ENCODE data around the gene SNX1. TPM values are rescaled to one million over a fixed set of nuclear protein-coding genes. Genes with fewer than 3 reads are reported as not detected.
"Not testable (repeated sequence)": the region's sequence is repeated elsewhere in the genome, so short reads cannot be mapped to it uniquely, and the experiment has no call there.

SNX1 gene
- total RNA-seq: 10 to 100 TPM; 88.4 to 96.4 (median 93.6) TPM

DNA sequence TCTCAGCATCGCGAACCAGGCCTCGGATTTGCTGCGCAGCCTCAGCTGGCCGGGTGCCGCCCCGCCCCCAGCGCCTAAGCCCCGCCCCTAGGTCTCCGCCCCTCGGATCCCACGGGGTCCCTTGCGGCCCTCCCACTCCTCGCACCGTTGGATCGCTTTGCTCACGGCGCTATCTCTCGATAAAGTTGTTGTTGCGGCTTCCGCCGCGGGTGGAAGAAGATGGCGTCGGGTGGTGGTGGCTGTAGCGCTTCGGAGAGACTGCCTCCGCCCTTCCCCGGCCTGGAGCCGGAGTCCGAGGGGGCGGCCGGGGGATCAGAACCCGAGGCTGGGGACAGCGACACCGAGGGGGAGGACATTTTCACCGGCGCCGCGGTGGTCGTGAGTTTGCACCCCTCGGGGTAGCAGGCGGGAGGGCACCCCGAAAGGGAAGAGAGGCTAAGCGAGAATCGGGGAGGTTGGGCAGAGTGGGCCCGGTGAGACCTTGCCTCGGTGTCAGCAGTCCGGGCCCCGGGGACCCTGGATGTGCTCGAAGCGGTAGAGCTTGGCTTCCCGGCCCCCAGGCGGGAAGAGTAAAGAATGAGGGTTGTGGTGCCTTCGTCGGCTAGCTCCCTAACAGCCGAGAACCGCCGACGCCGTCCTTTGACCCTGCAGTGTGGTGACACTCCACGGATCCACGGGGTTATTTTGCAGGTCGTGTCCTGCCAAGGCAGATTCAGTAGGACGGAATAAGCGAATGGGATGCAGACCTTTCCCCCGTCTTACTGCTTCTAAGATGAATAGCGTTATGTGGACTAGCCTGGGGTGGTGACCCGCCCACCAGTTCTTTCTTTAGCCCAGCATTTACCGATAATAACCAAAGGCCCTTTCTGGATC is at the start of gene SNX1:
SNX1 (plus strand) TSS at position 188 of the 873 bp plus-strand sequence; CDS start at position 220, 32 bp downstream.
- peak within 1 kb of the TSS; percentile 96 for H3K4me3 Mint-ChIP-seq

GRCh38 chr15:64046421-64047153 is 49.2 kb upstream of the SNX1 start, which contains the start of gene DAPK2:
Gene DAPK2, minus strand, starts transcription at chr15:64046485. Its CDS starts 6,224 bp downstream, at chr15:64040261.
- DNase-seq (peak; percentile 66), ATAC-seq (peak; percentile 92)
- H3K9me3 Mint-ChIP-seq: no peaks in the 10 kb centered on the region
- H3K27me3 Mint-ChIP-seq (ENCODE audit: low read depth): peaks cover 3% of the 10 kb centered on the region
- H3K36me3 Mint-ChIP-seq (ENCODE audit: insufficient read depth): no peaks in the 10 kb centered on the region
- H3K4me1 Mint-ChIP-seq (ENCODE audit: low read depth): peaks cover 20% of the 10 kb centered on the region
- H3K4me3 Mint-ChIP-seq: peak within 1 kb of the TSS; percentile 72

More for the DNA sequence above, at the start of gene SNX1:
- ATAC-seq (peak; percentile 69 to 78), DNase-seq (peak; percentile 98)
- Mint-ChIP-seq H3K27me3 (ENCODE audit: low read depth) (no peaks in the 10 kb centered on the region), H3K36me3 (ENCODE audit: insufficient read depth) (peaks cover 1% of the 10 kb centered on the region), H3K4me1 (ENCODE audit: low read depth) (peaks cover 64% of the 10 kb centered on the region), H3K9me3 (no peaks in the 10 kb centered on the region)

GRCh38 chr15:64048781-64049460 is 46.9 kb upstream of the SNX1 start:
- Mint-ChIP-seq H3K9me3 (no peaks in the 10 kb centered on the region), H3K27me3 (ENCODE audit: low read depth) (peaks cover 3% of the 10 kb centered on the region), H3K4me1 (ENCODE audit: low read depth) (peaks cover 20% of the 10 kb centered on the region), H3K4me3 (no peak overlapping the region), H3K36me3 (ENCODE audit: insufficient read depth) (no peaks in the 10 kb centered on the region)
- ATAC-seq (no peak), DNase-seq (no peak)

GRCh38 chr15:64050281-64051092 is 45.3 kb upstream of the SNX1 start:
- Mint-ChIP-seq H3K9me3 (no peaks in the 10 kb centered on the region), H3K27me3 (ENCODE audit: low read depth) (peaks cover 3% of the 10 kb centered on the region), H3K4me1 (ENCODE audit: low read depth) (peaks cover 13% of the 10 kb centered on the region), H3K36me3 (ENCODE audit: insufficient read depth) (no peaks in the 10 kb centered on the region), H3K4me3 (no peak overlapping the region)
- ATAC-seq (no peak), DNase-seq (no peak)

DNA sequence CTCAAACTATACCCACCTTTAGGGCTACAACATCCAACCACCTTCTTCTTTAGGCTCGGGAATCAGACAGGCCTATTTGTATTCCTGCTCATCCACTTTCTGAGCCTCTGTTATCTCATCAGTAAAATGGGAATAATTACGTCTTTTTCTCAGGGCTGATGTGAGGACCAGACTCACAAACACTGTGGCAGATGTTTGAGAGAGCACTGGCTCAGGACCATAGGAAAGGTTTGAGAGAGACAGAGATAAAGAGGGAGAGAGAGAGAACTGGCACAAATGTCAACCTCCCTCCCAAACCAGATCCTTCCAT is 44.7 kb upstream of the SNX1 start:
- peaks cover 11% of the 10 kb centered on the region for H3K4me1 Mint-ChIP-seq (ENCODE audit: low read depth)
- no peaks in the 10 kb centered on the region for H3K9me3 Mint-ChIP-seq
- no peak overlapping the region for H3K4me3 Mint-ChIP-seq
- no peak for DNase-seq
- no peaks in the 10 kb centered on the region for H3K36me3 Mint-ChIP-seq (ENCODE audit: insufficient read depth)
- no peak for ATAC-seq
- peaks cover 3% of the 10 kb centered on the region for H3K27me3 Mint-ChIP-seq (ENCODE audit: low read depth)

DNA sequence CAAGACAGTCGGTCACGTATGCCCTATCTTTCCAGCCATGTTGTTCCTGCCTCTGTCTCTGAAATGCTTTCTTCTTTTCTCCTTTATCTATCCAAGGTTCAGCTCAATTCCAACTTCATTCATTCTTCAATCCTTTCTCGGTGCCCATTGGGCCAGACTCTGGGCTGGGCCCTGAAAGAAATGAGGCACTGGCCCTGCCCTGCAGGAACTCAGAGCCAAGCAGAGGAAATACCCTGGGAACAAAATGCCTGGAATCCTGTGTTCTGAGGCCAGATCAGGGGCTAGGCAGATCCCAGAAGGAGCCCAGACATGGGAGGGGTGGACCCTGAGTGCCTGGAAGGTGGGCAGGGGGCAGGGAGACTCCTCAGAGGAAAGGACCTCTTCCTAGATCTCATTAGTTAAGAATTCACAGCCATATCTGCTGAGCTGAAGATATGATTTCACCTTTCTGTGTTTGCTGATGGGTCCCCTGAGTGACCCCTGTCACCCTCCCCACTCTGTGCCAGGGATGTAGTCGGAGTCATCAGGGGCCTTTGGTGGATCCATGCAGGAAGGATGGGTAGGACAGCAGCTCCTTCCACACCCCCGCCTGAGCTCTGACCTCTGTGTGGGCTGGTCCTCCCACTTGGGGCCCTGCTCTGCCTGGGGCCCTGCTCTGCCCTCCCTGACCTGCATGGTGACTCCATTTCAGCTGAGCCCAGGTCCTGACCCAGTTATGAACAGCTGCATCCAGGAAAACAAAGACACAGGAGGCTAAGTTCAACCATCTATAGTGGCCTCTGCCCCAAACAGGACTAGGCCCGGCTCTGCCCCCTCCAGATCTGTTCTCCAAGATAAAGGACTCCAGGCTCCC is 44.1 kb upstream of the SNX1 start:
- Mint-ChIP-seq H3K36me3 (ENCODE audit: insufficient read depth) (no peaks in the 10 kb centered on the region), H3K4me1 (ENCODE audit: low read depth) (peaks cover 9% of the 10 kb centered on the region), H3K9me3 (no peaks in the 10 kb centered on the region), H3K27me3 (ENCODE audit: low read depth) (peaks cover 3% of the 10 kb centered on the region), H3K4me3 (no peak overlapping the region)
- no peak for ATAC-seq
- no peak for DNase-seq

DNA sequence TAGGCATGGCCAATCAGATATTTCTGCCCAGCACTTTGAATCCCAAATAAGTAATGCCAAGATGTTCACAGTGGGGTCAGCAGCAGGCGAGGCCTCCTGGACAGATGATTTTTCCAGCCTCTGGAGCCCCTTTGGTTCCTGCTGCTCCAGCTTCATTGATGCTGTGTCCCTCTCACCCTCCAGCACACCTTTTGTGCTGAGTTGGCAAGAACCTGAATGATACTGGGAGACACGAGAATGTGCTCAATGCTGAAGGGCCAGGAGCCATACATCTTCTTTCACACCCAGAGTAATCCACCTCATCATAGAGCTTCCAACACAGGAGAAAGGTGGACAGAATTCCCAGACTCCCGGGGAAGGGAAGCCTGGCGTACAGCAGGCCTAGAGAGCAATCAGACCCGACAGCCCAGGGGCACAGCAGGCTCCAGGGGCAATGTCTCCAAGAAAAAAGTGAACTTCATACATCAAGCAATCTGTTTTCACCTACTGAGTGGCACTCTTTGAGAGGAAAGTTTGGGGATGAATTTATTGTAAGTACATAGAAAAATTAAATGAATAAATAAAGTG is 42.8 kb upstream of the SNX1 start:
- DNase-seq (no peak), ATAC-seq (no peak)
- Mint-ChIP-seq H3K36me3 (ENCODE audit: insufficient read depth) (no peaks in the 10 kb centered on the region), H3K27me3 (ENCODE audit: low read depth) (peaks cover 3% of the 10 kb centered on the region), H3K4me3 (no peak overlapping the region), H3K4me1 (ENCODE audit: low read depth) (peaks cover 6% of the 10 kb centered on the region), H3K9me3 (no peaks in the 10 kb centered on the region)

- H3K9me3 Mint-ChIP-seq; ATAC-seq; H3K36me3 Mint-ChIP-seq (ENCODE audit: insufficient read depth); H3K27me3 Mint-ChIP-seq (ENCODE audit: low read depth); H3K4me3 Mint-ChIP-seq; H3K4me1 Mint-ChIP-seq (ENCODE audit: low read depth); DNase-seq: not testable (repeated sequence)
These were observed 42.1 kb upstream of the SNX1 start for GRCh38 chr15:64053674-64054073.

DNA sequence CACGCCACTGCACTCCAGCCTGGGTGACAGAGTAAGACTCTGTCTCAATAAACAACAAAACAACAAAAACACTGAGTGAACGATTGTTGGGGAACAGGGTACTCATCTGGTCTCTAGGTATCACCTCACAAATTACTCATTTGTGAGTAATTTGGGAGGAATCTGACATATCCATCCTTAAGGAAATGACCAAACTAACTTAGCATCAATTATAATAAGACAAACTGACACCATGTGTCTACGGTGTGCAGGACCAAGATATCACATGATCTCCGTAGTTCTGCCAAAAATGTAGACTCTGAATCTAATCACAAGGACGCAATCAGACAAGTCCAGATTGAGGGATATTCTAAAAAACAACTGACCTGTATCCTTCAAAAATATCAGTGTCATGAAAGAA is 37.5 kb upstream of the SNX1 start:
- Mint-ChIP-seq H3K9me3 (no peaks in the 10 kb centered on the region), H3K27me3 (ENCODE audit: low read depth) (no peaks in the 10 kb centered on the region), H3K4me3 (no peak overlapping the region), H3K36me3 (ENCODE audit: insufficient read depth) (no peaks in the 10 kb centered on the region), H3K4me1 (ENCODE audit: low read depth) (no peaks in the 10 kb centered on the region)
- no peak for DNase-seq
- no peak for ATAC-seq

- not testable (repeated sequence) for H3K36me3 Mint-ChIP-seq (ENCODE audit: insufficient read depth)
These were observed 36.7 kb upstream of the SNX1 start for GRCh38 chr15:64059104-64059503.

DNA sequence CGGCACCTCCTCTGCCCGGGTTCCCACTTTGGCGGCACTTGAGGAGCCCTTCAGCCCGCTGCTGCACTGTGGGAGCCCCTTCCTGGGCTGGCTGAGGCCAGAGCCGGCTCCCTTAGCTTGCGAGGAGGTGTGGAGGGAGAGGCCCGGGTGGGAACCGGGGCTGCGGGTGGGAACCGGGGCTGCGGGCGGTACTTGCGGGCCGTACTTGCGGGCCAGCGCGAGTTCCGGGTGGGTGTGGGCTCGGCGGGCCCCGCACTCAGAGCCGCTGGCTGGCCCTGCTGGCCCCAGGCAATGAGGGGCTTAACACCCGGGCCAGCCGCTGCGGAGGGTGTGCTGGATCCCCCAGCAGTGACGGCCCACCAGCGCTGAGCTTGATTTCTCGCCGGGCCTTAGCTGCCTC is 35.1 kb upstream of the SNX1 start:
- Mint-ChIP-seq H3K27me3 (ENCODE audit: low read depth) (no peaks in the 10 kb centered on the region), H3K4me3 (no peak overlapping the region), H3K9me3 (no peaks in the 10 kb centered on the region), H3K4me1 (ENCODE audit: low read depth) (no peaks in the 10 kb centered on the region), H3K36me3 (ENCODE audit: insufficient read depth) (no peaks in the 10 kb centered on the region)
- no peak for ATAC-seq
- no peak for DNase-seq

More at GRCh38 chr15:64059104-64059503, 36.7 kb upstream of the SNX1 start:
- not testable (repeated sequence) for DNase-seq; ATAC-seq; H3K9me3 Mint-ChIP-seq; H3K4me1 Mint-ChIP-seq (ENCODE audit: low read depth); H3K27me3 Mint-ChIP-seq (ENCODE audit: low read depth); H3K4me3 Mint-ChIP-seq

DNA sequence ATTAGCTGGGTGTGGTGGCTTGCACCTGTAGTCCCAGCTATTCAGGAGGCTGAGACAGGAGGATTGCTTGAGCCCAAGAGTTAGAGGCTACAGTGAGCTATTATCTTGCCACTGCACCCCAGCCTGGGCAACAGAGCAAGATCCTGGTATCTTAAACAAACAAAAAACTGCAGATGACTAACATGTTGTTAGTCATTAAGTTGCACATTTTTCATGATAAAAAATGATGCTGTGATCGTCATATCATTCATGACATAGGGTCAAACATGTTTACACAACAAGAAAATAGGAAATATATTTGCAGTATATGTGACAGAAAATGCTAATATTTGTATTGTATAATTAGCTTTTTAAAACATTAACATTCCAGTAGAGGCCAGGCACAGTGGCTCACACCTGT is 29.3 kb upstream of the SNX1 start:
- DNase-seq (no peak), ATAC-seq (no peak)
- H3K27me3 Mint-ChIP-seq (ENCODE audit: low read depth): no peaks in the 10 kb centered on the region
- H3K36me3 Mint-ChIP-seq (ENCODE audit: insufficient read depth): no peaks in the 10 kb centered on the region
- peaks cover 5% of the 10 kb centered on the region for H3K4me1 Mint-ChIP-seq (ENCODE audit: low read depth)
- no peaks in the 10 kb centered on the region for H3K9me3 Mint-ChIP-seq
- H3K4me3 Mint-ChIP-seq: no peak overlapping the region

- Mint-ChIP-seq H3K4me1 (ENCODE audit: low read depth) (peaks cover 5% of the 10 kb centered on the region), H3K4me3 (no peak overlapping the region), H3K27me3 (ENCODE audit: low read depth) (no peaks in the 10 kb centered on the region), H3K9me3 (no peaks in the 10 kb centered on the region), H3K36me3 (ENCODE audit: insufficient read depth) (peaks cover 5% of the 10 kb centered on the region)
- peak; percentile 63 for DNase-seq
- ATAC-seq: peak; percentile 82 to 87
These were observed 28.2 kb upstream of the SNX1 start for GRCh38 chr15:64067564-64068030.
